H1 (cell line): ENCODE measurements around the gene SLC26A9. TPM values are rescaled to one million over a fixed set of nuclear protein-coding genes. Genes with fewer than 3 reads are reported as not detected.

Experiments used
- CTCF ChIA-PET: fragments of 300-600 bp; sonication (Branson Sonifier 250); formaldehyde crosslinking; loops from one replicate; lab custom pipeline; 2021; ENCODE audit not compliant: partially characterized antibody; lab: Charles Lee
- POLR2A ChIA-PET: fragments of 300-600 bp; sonication (Branson Sonifier 250); formaldehyde crosslinking; loops from one replicate; lab custom pipeline; 2021; ENCODE audit warnings: inconsistent platforms; ENCODE audit not compliant: partially characterized antibody; lab: Charles Lee
- DNase-seq, 2 experiments: peaks; one replicate each; pipeline versions ENCODE4 v3.0.0 to v3.0.0-alpha.2; 2010 to 2022; ENCODE audit warnings: low spot score in 2 of 2, low read depth in 1 of 2, mixed read lengths in 1 of 2
- FAIRE-seq: peaks from 2 replicates; lab custom pipeline; 2011; peaks lifted over from hg19 to GRCh38; lab: Jason Lieb, UNC
- H2AFZ ChIP-seq: 2 replicates; pipeline ENCODE4 v1.8.1; 2012; ENCODE audit warnings: low read length, inconsistent platforms
- H2AK5ac ChIP-seq: 2 replicates; pipeline ENCODE4 v1.6.1; 2013; ENCODE audit warnings: low read depth, low read length
- H2BK120ac ChIP-seq: replicated peaks from 2 replicates; pipeline ENCODE3; 2013; ENCODE audit warnings: low read depth, low read length, inconsistent platforms
- H2BK12ac ChIP-seq: 2 replicates; pipeline ENCODE4 v1.6.1; 2013; ENCODE audit warnings: low read depth, low read length
- H2BK15ac ChIP-seq: 2 replicates; pipeline ENCODE4 v1.6.1; 2013; ENCODE audit warnings: low read length
- H2BK20ac ChIP-seq: 2 replicates; pipeline ENCODE4 v1.6.1; 2013; ENCODE audit warnings: low read length
- H2BK5ac ChIP-seq: 2 replicates; pipeline ENCODE4 v1.6.1; 2013; ENCODE audit warnings: low read depth, low read length
- H3K14ac ChIP-seq: 2 replicates; pipeline ENCODE4 v1.6.1; 2013; ENCODE audit warnings: inconsistent platforms; ENCODE audit not compliant: insufficient read length
- H3K18ac ChIP-seq: 2 replicates; pipeline ENCODE4 v1.6.1; 2013; ENCODE audit warnings: low read length; ENCODE audit errors: extremely low read depth
- H3K23ac ChIP-seq: 2 replicates; pipeline ENCODE4 v1.6.1; 2013; ENCODE audit warnings: inconsistent platforms; ENCODE audit not compliant: insufficient read length
- H3K23me2 ChIP-seq: 2 replicates; pipeline ENCODE4 v1.6.1; 2013; ENCODE audit warnings: low read depth, low read length
- H3K27ac ChIP-seq: 2 replicates; pipeline ENCODE4 v1.6.1; 2011; ENCODE audit warnings: low read depth, low read length, inconsistent platforms
- H3K27me3 ChIP-seq, 4 experiments: replicated peaks in 1 of 4; 1 replicate in 1 of 4; 2 replicates in 3 of 4; pipeline versions ENCODE4 v1.6.1 to v1.8.1; 2011 to 2013; ENCODE audit warnings: low read length in 3 of 4, mild to moderate bottlenecking in 3 of 4, inconsistent platforms in 2 of 4, mixed read lengths in 2 of 4, moderate library complexity in 1 of 4; ENCODE audit not compliant: control insufficient read depth in 3 of 4, insufficient read depth in 3 of 4; ENCODE audit errors: extremely low read depth in 1 of 4
- H3K36me3 ChIP-seq, 4 experiments: 2 replicates each; pipeline versions ENCODE4 v1.6.1 to v1.8.1; 2011 to 2013; ENCODE audit warnings: mild to moderate bottlenecking in 4 of 4, low read length in 3 of 4, moderate library complexity in 2 of 4, control low read depth in 1 of 4, inconsistent platforms in 1 of 4; ENCODE audit not compliant: insufficient read depth in 4 of 4, control insufficient read depth in 2 of 4
- H3K4ac ChIP-seq: replicated peaks from 2 replicates; pipeline ENCODE3; 2013; ENCODE audit warnings: low read length, low read depth, mixed read lengths, inconsistent platforms; ENCODE audit not compliant: insufficient read length
- H3K4me1 ChIP-seq, 4 experiments: replicated peaks in 1 of 4; 1 replicate in 1 of 4; 2 replicates in 3 of 4; pipeline versions ENCODE4 v1.6.1 to v1.8.1; 2011 to 2013; ENCODE audit warnings: low read length in 3 of 4, inconsistent platforms in 2 of 4, mixed read lengths in 1 of 4; ENCODE audit not compliant: insufficient read depth in 4 of 4, control insufficient read depth in 3 of 4
- H3K4me2 ChIP-seq, 2 experiments: 2 replicates each; pipeline versions ENCODE4 v1.6.1 to v1.8.1; 2011 to 2013; ENCODE audit warnings: low read depth in 2 of 2, low read length in 2 of 2, control low read depth in 1 of 2, inconsistent platforms in 1 of 2, mild to moderate bottlenecking in 1 of 2; ENCODE audit not compliant: insufficient read depth in 1 of 2
- H3K4me3 ChIP-seq, 4 experiments: fragments of 200-600, 300-600 bp in 1 of 4; sonication (generic), shearing (Covaris generic), sonication (Bioruptor Twin) in 1 of 4; 2 replicates each; pipeline versions ENCODE4 v1.5.1 to v1.8.1; 2011 to 2016; ENCODE audit warnings: low read length in 4 of 4, low read depth in 3 of 4, control low read depth in 2 of 4, inconsistent platforms in 2 of 4, mild to moderate bottlenecking in 2 of 4, mixed read lengths in 1 of 4, moderate library complexity in 1 of 4; ENCODE audit not compliant: insufficient read depth in 2 of 4; ENCODE audit errors: extremely low read depth in 1 of 4
- H3K56ac ChIP-seq: replicated peaks from 2 replicates; pipeline ENCODE3; 2013; ENCODE audit warnings: low read depth, mild to moderate bottlenecking, mixed read lengths, low read length, inconsistent platforms; ENCODE audit not compliant: insufficient read length
- H3K79me1 ChIP-seq: 2 replicates; pipeline ENCODE4 v1.6.1; 2013; ENCODE audit warnings: low read depth, low read length, control low read depth
- H3K79me2 ChIP-seq, 2 experiments: 2 replicates each; pipeline versions ENCODE4 v1.6.1 to v1.8.1; 2012 to 2013; ENCODE audit warnings: low read length in 2 of 2, mild to moderate bottlenecking in 2 of 2, inconsistent platforms in 1 of 2; ENCODE audit not compliant: insufficient read depth in 2 of 2, control insufficient read depth in 1 of 2
- H3K9ac ChIP-seq, 4 experiments: replicated peaks in 1 of 4; 1 replicate in 1 of 4; 2 replicates in 3 of 4; pipeline versions ENCODE4 v1.6.1 to v1.8.1; 2011 to 2013; ENCODE audit warnings: low read depth in 3 of 4, low read length in 3 of 4, control low read depth in 2 of 4, mild to moderate bottlenecking in 2 of 4, moderate library complexity in 2 of 4, inconsistent platforms in 1 of 4; ENCODE audit errors: extremely low read depth in 1 of 4
- H3K9me3 ChIP-seq, 2 experiments: 2 replicates each; pipeline versions ENCODE4 v1.6.1 to v1.8.1; 2012 to 2013; ENCODE audit warnings: mild to moderate bottlenecking in 2 of 2, moderate library complexity in 2 of 2, control low read depth in 1 of 2, inconsistent platforms in 1 of 2, low read depth in 1 of 2, low read length in 1 of 2, mixed read lengths in 1 of 2; ENCODE audit not compliant: insufficient read depth in 2 of 2
- H4K20me1 ChIP-seq, 2 experiments: replicated peaks in 1 of 2; 2 replicates each; pipeline versions ENCODE3 to v1.8.1; 2011 to 2013; ENCODE audit warnings: inconsistent platforms in 2 of 2, low read length in 2 of 2, mild to moderate bottlenecking in 1 of 2; ENCODE audit not compliant: insufficient read depth in 2 of 2, control insufficient read depth in 1 of 2
- H4K5ac ChIP-seq: 2 replicates; pipeline ENCODE4 v1.6.1; 2013; ENCODE audit warnings: low read length, low read depth, mixed read lengths, inconsistent platforms; ENCODE audit not compliant: insufficient read length
- H4K8ac ChIP-seq: 2 replicates; pipeline ENCODE4 v1.8.0; 2013; ENCODE audit warnings: mild to moderate bottlenecking, moderate library complexity, low read length, inconsistent platforms; ENCODE audit not compliant: insufficient read depth; ENCODE audit errors: extremely low read depth
- H4K91ac ChIP-seq: replicated peaks from 2 replicates; pipeline ENCODE3; 2013; ENCODE audit warnings: low read length, mixed read lengths, inconsistent platforms; ENCODE audit not compliant: insufficient read length
- BACH1 ChIP-seq: IDR thresholded peaks from 2 replicates; pipeline ENCODE4 v1.6.1; 2012; ENCODE audit warnings: low read length, improper control_type of control experiment
- BCL11A ChIP-seq, 2 experiments: IDR thresholded peaks; one replicate each; pipeline ENCODE4 v1.6.1; 2011; ENCODE audit warnings: low read depth in 2 of 2, low read length in 2 of 2, mild to moderate bottlenecking in 2 of 2
- CEBPB ChIP-seq: IDR thresholded peaks from 2 replicates; pipeline ENCODE4 v1.6.1; 2012; ENCODE audit warnings: low read depth, low read length
- CHD1 ChIP-seq: IDR thresholded peaks from 2 replicates; pipeline ENCODE4 v1.6.1; 2012; ENCODE audit warnings: low read depth, low read length, improper control_type of control experiment
- EGR1 ChIP-seq: IDR thresholded peaks from 2 replicates; pipeline ENCODE4 v1.6.1; 2011; ENCODE audit warnings: low read depth, low read length, borderline replicate concordance
- MAX ChIP-seq: IDR thresholded peaks from 2 replicates; pipeline ENCODE4 v1.6.1; 2012; ENCODE audit warnings: inconsistent platforms
- NRF1 ChIP-seq: IDR thresholded peaks from 2 replicates; pipeline ENCODE4 v1.6.1; 2011; ENCODE audit warnings: mild to moderate bottlenecking, low read depth, low read length, improper control_type of control experiment
- POLR2A ChIP-seq, 2 experiments: IDR thresholded peaks; 1 replicate in 1 of 2; 2 replicates in 1 of 2; pipeline ENCODE4 v1.6.1; 2011; ENCODE audit warnings: low read depth in 2 of 2, low read length in 2 of 2, mild to moderate bottlenecking in 2 of 2; ENCODE audit errors: control extremely low read depth in 1 of 2
- POU5F1 ChIP-seq: IDR thresholded peaks from 2 replicates; pipeline ENCODE4 v1.6.1; 2011; ENCODE audit warnings: low read depth, mild to moderate bottlenecking, low read length, moderate library complexity
- SAP30 ChIP-seq: fragments of 300-600 bp; sonication (generic); IDR thresholded peaks from 2 replicates; pipeline ENCODE4 v1.7.1; 2012; ENCODE audit warnings: low read length, moderate library complexity, mild to moderate bottlenecking, inconsistent platforms; ENCODE audit not compliant: insufficient read depth, insufficient replicate concordance
- SP1 ChIP-seq: IDR thresholded peaks from 2 replicates; pipeline ENCODE4 v1.6.1; 2011; ENCODE audit warnings: low read depth, low read length
- WGBS, 2 experiments: shearing (Covaris generic) in 1 of 2; methylation state at CpG; one replicate each; pipeline versions ENCODE4 v1.1.6 to v1.1.7; 2013 to 2015; ENCODE audit warnings: low lambda C conversion rate in 2 of 2, mixed read lengths in 2 of 2, inconsistent platforms in 1 of 2, low coverage in 1 of 2, missing lambda C conversion rate in 1 of 2; ENCODE audit not compliant: insufficient replicate concordance in 2 of 2, insufficient coverage in 1 of 2, insufficient read length in 1 of 2; ENCODE audit errors: extremely low coverage in 1 of 2, missing lambda C conversion rate in 1 of 2; 5-methylcytosine and 5-hydroxymethylcytosine counted together
- polyA plus RNA-seq, 7 experiments: library from polyadenylated mRNA; depleted of rRNA in 3 of 7; stranded (reverse) in 5 of 7; unstranded in 2 of 7; fragments of >200 nt in 5 of 7; fragments of 200-250 nt in 2 of 7; gene quantifications; 1 replicate in 5 of 7; 2 replicates in 1 of 7; 4 replicates in 1 of 7; pipeline versions ENCODE4 v1.2.1 to v1.2.3, GENCODE V29; 2011 to 2013; ENCODE audit warnings: missing spikeins in 2 of 7, mixed read lengths in 2 of 7
- total RNA-seq: library from RNA; stranded (reverse); fragmentation: NEBNext Ultra II Directional; extraction: Animal tissue kit (Norgen Biotek cat#: 25700); gene quantifications from 2 replicates; pipeline ENCODE4 v1.2.1, GENCODE V29; 2021

Gene SLC26A9
- total and polyA plus RNA-seq, 2 of the 8 experiments (the other 6 are each of a cell fraction or from before 2014, with no cell fraction given) = not detected

DNA sequence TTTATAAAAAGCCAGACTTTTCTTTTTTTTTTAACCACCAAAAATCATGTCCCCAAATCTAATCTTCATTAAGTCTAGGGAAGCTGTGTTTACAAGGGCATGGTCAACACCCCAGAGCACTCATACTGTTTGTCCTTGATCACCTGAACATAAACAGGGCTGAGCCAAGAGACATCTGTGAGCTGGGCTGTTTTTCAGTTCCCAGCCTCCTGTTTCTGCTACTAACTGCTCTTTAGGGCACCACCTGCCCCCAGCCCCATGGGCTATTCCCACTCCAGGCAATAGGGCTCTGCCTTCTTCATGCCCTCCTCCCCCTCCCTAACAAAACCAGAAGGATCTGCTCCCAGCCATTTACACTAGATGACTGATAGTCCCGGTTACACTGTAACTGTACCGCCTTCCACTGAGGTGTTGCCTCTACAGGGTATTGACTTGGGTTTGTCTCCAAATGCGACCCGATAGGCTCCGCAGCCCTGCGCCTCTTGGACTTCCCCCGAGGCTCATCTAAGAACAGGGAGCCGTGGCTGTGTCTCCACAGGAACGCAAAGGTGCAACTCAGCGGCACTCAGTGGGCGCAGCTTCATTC, 11.7 kb upstream of the SLC26A9 start:
- Histone ChIP-seq H3K56ac (no peak overlapping the region), H3K4ac (no peak overlapping the region), H3K18ac (no peak overlapping the region), H3K27ac (no peak overlapping the region), H2BK20ac (no peak overlapping the region), H2AK5ac (no peak overlapping the region), H3K14ac (no peak overlapping the region), H2BK120ac (no peak overlapping the region), H3K27me3 (peaks cover 0 to 2% (median 0%) of the 10 kb centered on the region in 4 experiments; a peak in 2 of 7 replicates), H3K23me2 (no peaks in the 10 kb centered on the region), H4K20me1 (peaks cover 0 to 2% of the 10 kb centered on the region in 2 experiments), H3K4me3 (no peak overlapping the region), H4K91ac (no peak overlapping the region), H3K79me2 (no peaks in the 10 kb centered on the region), H3K9ac (no peak overlapping the region), H3K4me2 (no peak overlapping the region), H2BK15ac (no peak overlapping the region), H2BK5ac (no peak overlapping the region), H2BK12ac (no peak overlapping the region), H3K23ac (no peak overlapping the region), H3K79me1 (no peaks in the 10 kb centered on the region), H4K8ac (no peak overlapping the region), H3K4me1 (peaks cover 0 to 6% (median 6%) of the 10 kb centered on the region in 4 experiments; a peak in 5 of 7 replicates), H3K36me3 (no peaks in the 10 kb centered on the region), H2AFZ (no peak overlapping the region), H4K5ac (no peak overlapping the region), H3K9me3 (no peaks in the 10 kb centered on the region)
- CTCF ChIA-PET = interaction anchor here (0.7 to 2.1 kb wide), 5 partner anchors 12 to 364 kb away, joined by 3 to 7 read pairs (median 4); partner anchors contain the start of gene SLC26A9
- POLR2A ChIA-PET = interaction anchor here (0.6 kb wide), 1 partner anchor 189 kb away, joined by 3 read pairs; no protein-coding TSS in a partner anchor
- TF ChIP-seq EGR1 = no peak
- no peak for TF ChIP-seq NRF1
- no peak for TF ChIP-seq POU5F1
- TF ChIP-seq CHD1 = no peak
- no peak for TF ChIP-seq POLR2A (IDR thresholded peaks at IDR 0.05; ENCODE audit: control extremely low read depth in 1 of 2, low read depth in 2 of 2, low read length in 2 of 2)
- no peak for TF ChIP-seq BCL11A (IDR thresholded peaks at IDR 0.05; ENCODE audit: low read depth in 2 of 2, low read length in 2 of 2)
- TF ChIP-seq CEBPB = no peak
- TF ChIP-seq SP1 = no peak
- no peak for TF ChIP-seq BACH1
- TF ChIP-seq MAX = no peak
- TF ChIP-seq SAP30 = no peak
- no peak for FAIRE-seq
- 79% methylated on average over 11 of the region's 11 CpGs; no CpG with 5 or more reads in 1 of the 2 experiments for WGBS, 2 experiments
- no peak for DNase-seq
